Endothelial cell of umbilical vein (primary cell): ENCODE data around the gene SRRM4. TPM values are rescaled to one million over a fixed set of nuclear protein-coding genes. Genes with fewer than 3 reads are reported as not detected.

Experiments used
- BruUV-seq: library from RNA; stranded (reverse); fragments of 400-500 nt; replicated peaks from 2 replicates; lab custom pipeline; 2021; lab: Mats Ljungman, UMichigan
- CTCF ChIA-PET: fragments of 300-600, 350-600 bp; sonication (Branson Sonifier 250); formaldehyde crosslinking; loops from one replicate; lab custom pipeline; 2021; ENCODE audit warnings: antibody characterized with exemption, inconsistent platforms; lab: Charles Lee
- POLR2A ChIA-PET: fragments of 300-600, 350-600 bp; sonication (Branson Sonifier 250); formaldehyde crosslinking; loops from one replicate; lab custom pipeline; 2021; ENCODE audit warnings: antibody characterized with exemption, inconsistent platforms; lab: Charles Lee
- DNase-seq: peaks from one replicate; pipeline ENCODE4 v3.0.0-alpha.2; 2011; ENCODE audit warnings: low read depth, low spot score
- FAIRE-seq: peaks from 2 replicates; lab custom pipeline; 2011; peaks lifted over from hg19 to GRCh38; lab: Jason Lieb, UNC
- H2AFZ ChIP-seq: 2 replicates; pipeline ENCODE4 v1.6.0; 2012; ENCODE audit warnings: low read depth, low read length, control low read depth, inconsistent platforms
- H3K27ac ChIP-seq: 2 replicates; pipeline ENCODE4 v1.5.1; 2011; ENCODE audit warnings: low read depth, mild to moderate bottlenecking, control low read depth, low read length, moderate library complexity; ENCODE audit not compliant: insufficient read depth
- H3K27me3 ChIP-seq, 2 experiments: 2 replicates each; pipeline versions ENCODE4 v1.6.0 to v1.6.1; 2011; ENCODE audit warnings: low read length in 2 of 2, mixed read lengths in 1 of 2; ENCODE audit not compliant: control insufficient read depth in 2 of 2, insufficient read depth in 2 of 2
- H3K36me3 ChIP-seq, 2 experiments: 2 replicates in 1 of 2; 3 replicates in 1 of 2; pipeline ENCODE4 v1.5.1; 2011; ENCODE audit warnings: low read length in 2 of 2, mild to moderate bottlenecking in 1 of 2, moderate library complexity in 1 of 2; ENCODE audit not compliant: control insufficient read depth in 2 of 2, insufficient read depth in 2 of 2; ENCODE audit errors: extremely low read depth in 1 of 2
- H3K4me1 ChIP-seq: 3 replicates; pipeline ENCODE4 v1.5.1; 2011; ENCODE audit warnings: mild to moderate bottlenecking, low read length; ENCODE audit not compliant: control insufficient read depth, insufficient read depth; ENCODE audit errors: extremely low read depth
- H3K4me2 ChIP-seq: 2 replicates; pipeline ENCODE4 v1.6.1; 2011; ENCODE audit warnings: low read length, control low read depth, mixed read lengths; ENCODE audit not compliant: insufficient read depth
- H3K4me3 ChIP-seq, 3 experiments: fragments of 200-600 bp in 1 of 3; sonication (generic), shearing (Covaris generic) in 1 of 3; replicated peaks in 1 of 3; 2 replicates each; pipeline ENCODE4 v1.5.1; 2011 to 2016; ENCODE audit warnings: control low read depth in 3 of 3, low read length in 3 of 3, mild to moderate bottlenecking in 2 of 3, inconsistent platforms in 1 of 3, low read depth in 1 of 3, moderate library complexity in 1 of 3; ENCODE audit not compliant: insufficient read depth in 1 of 3
- H3K79me2 ChIP-seq: 2 replicates; pipeline ENCODE4 v1.6.0; 2012; ENCODE audit warnings: low read length, inconsistent platforms; ENCODE audit not compliant: control insufficient read depth, insufficient read depth
- H3K9ac ChIP-seq: replicated peaks from 2 replicates; pipeline ENCODE3; 2011; ENCODE audit warnings: low read length, control low read depth; ENCODE audit not compliant: insufficient read depth; ENCODE audit errors: extremely low read depth
- H3K9me1 ChIP-seq: replicated peaks from 3 replicates; pipeline ENCODE4 v1.6.0; 2011; ENCODE audit warnings: mild to moderate bottlenecking, low read length; ENCODE audit not compliant: control insufficient read depth, insufficient read depth; ENCODE audit errors: extremely low read depth
- H3K9me3 ChIP-seq: replicated peaks from 2 replicates; pipeline ENCODE4 v1.5.1; 2012; ENCODE audit warnings: low read length, inconsistent platforms; ENCODE audit not compliant: control insufficient read depth, insufficient read depth
- H4K20me1 ChIP-seq: replicated peaks from 2 replicates; pipeline ENCODE3; 2011; ENCODE audit warnings: mild to moderate bottlenecking, low read length; ENCODE audit not compliant: control insufficient read depth, insufficient read depth; ENCODE audit errors: extremely low read depth
- FOS ChIP-seq: IDR thresholded peaks from 2 replicates; pipeline ENCODE4 v1.6.1; 2011; ENCODE audit warnings: mild to moderate bottlenecking, low read length, moderate library complexity, borderline replicate concordance; ENCODE audit not compliant: insufficient read depth
- GATA2 ChIP-seq: IDR thresholded peaks from 2 replicates; pipeline ENCODE4 v1.7.0; 2011; ENCODE audit warnings: low read depth, mild to moderate bottlenecking, moderate library complexity, mixed read lengths, low read length; ENCODE audit not compliant: insufficient read length, insufficient read depth
- JUN ChIP-seq: IDR thresholded peaks from 2 replicates; pipeline ENCODE4 v1.6.1; 2011; ENCODE audit warnings: borderline replicate concordance, low read depth; ENCODE audit not compliant: insufficient read length, insufficient read depth
- MYC ChIP-seq: IDR thresholded peaks from one replicate; pipeline ENCODE4 v1.6.1; 2011; ENCODE audit warnings: mild to moderate bottlenecking, low read depth, low read length
- POLR2A ChIP-seq: IDR thresholded peaks from 2 replicates; pipeline ENCODE4 v1.6.1; 2012; ENCODE audit warnings: low read depth, mild to moderate bottlenecking, control low read depth, low read length
- POLR2AphosphoS5 ChIP-seq: IDR thresholded peaks from 2 replicates; pipeline ENCODE4 v1.6.1; 2012; ENCODE audit warnings: low read depth, mild to moderate bottlenecking, control low read depth, low read length, moderate library complexity; ENCODE audit not compliant: insufficient read depth
- dilution Hi-C: fragments of 300-500 bp; cut with MboI; formaldehyde crosslinking; loops from one replicate; pipeline ENCODE4 v1.15.0; 2019; ENCODE audit warnings: low sequenced_read_pairs; ENCODE audit not compliant: extremely low pct_ligation_motif_present
- intact Hi-C: fragments of 100-400 bp; cut with micrococcal nuclease; formaldehyde crosslinking; loops from one replicate; pipeline ENCODE4 v1.10.0; 2022
- polyA plus RNA-seq, 4 experiments: library from polyadenylated mRNA; depleted of rRNA in 3 of 4; stranded (reverse) in 3 of 4; unstranded in 1 of 4; fragments of >200 nt; gene quantifications; 2 replicates each; pipeline versions ENCODE4 v1.2.1 to v1.2.3, GENCODE V29; 2011 to 2012; ENCODE audit warnings: missing spikeins in 1 of 4
- total RNA-seq: library from RNA; stranded (reverse); gene quantifications from 2 replicates; pipeline ENCODE4 v1.2.3, GENCODE V29; 2021
- TF ChIP-seq, protein P1 (sequence below): IDR thresholded peaks from 2 replicates; pipeline ENCODE4 v1.6.1; 2011; ENCODE audit not compliant: insufficient read depth, insufficient read length

SRRM4 gene
- total and polyA plus RNA-seq, 2 donors (not counting 3 experiments of a cell fraction or from before 2014, with no cell fraction given): not detected

DNA sequence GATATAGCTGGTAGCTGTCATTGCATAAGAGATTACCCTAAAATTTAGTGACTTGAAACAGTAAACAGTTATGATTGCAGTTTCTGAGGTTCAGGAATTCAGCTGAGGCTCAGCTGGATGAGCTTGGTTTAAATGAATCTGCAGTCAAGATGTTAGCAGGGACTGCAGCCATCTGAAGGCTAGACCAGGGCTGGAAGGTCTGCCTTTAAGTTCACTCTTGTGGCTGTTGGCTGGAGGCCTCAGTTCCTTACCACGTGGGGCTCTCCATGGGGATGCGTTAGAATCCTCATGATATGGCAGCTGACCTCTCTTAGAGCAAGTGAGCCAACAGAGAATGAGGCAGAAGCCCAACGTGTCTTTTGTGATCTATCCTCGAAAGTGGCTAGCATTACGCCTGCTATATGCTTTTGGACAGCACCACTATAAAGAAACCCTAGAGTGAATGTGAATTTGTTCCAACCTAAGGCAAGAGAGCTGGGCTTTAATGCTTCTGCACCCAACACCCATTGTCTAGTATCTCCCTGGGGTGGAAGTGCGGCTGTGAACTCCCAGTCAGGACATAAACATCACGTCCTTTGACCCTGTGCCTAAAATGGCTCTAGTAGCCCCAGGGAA lies 223.4 kb downstream of the SRRM4 start:
- H3K4me1 ChIP-seq: no peaks in the 10 kb centered on the region
- FAIRE-seq (no peak), DNase-seq (no peak)
- ChIA-PET POLR2A (no interaction called here), CTCF (no interaction called here)
- H3K9me1 ChIP-seq: no peaks in the 10 kb centered on the region
- H3K4me3 ChIP-seq: no peak overlapping the region
- H3K79me2 ChIP-seq: no peaks in the 10 kb centered on the region
- no peak overlapping the region for H3K9ac ChIP-seq
- H4K20me1 ChIP-seq: no peaks in the 10 kb centered on the region
- no peak overlapping the region for H2AFZ ChIP-seq
- BruUV-seq: no TSS peak
- intact Hi-C loops: no loop called here
- no peaks in the 10 kb centered on the region for H3K9me3 ChIP-seq
- dilution Hi-C loops: no loop called here
- TF ChIP-seq MYC: no peak
- no peak for TF ChIP-seq FOS
- no peak for TF ChIP-seq JUN
- TF ChIP-seq GATA2: no peak
- TF ChIP-seq POLR2A: no peak
- TF ChIP-seq POLR2AphosphoS5: no peak
- no peaks in the 10 kb centered on the region for H3K36me3 ChIP-seq
- H3K4me2 ChIP-seq: no peak overlapping the region
- no peak overlapping the region for H3K27ac ChIP-seq
- H3K27me3 ChIP-seq: no peaks in the 10 kb centered on the region

DNA sequence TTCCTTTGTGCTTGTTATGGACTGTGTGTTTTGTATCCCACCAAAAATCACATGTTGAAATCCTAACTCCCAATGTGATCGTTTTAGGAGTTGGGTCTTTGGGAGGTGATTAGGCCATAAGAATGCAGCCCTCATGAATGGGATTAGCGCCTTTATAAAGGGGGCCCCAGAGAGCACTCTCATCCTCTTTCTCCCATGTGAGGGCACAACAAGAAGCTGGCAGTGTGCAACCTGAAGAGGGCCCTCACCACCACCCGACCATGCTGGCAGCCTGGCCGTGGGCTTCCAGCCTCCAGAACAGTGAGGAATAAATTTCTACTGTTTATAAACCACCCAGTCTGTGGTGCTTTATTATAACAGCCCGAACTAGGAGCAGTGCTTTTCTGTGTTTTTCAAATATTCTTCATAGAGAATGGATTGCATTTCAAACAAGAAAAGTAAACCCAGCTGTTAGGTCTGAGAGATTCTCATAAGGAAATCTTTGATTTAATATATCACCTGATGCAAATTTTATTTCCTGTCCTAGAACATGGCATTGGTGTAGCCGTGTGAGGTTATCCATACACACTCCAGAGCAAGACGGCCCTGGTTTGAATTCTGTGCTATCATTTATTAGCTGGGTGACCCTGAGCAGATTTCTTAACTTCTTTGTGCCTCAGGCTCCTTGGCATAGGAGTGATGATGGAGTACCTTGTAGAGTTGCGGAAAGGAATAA lies 225.2 kb downstream of the SRRM4 start:
- no peak overlapping the region for H3K9ac ChIP-seq
- H3K27me3 ChIP-seq: no peaks in the 10 kb centered on the region
- dilution Hi-C loops (no loop called here), intact Hi-C loops (no loop called here)
- FAIRE-seq (no peak), DNase-seq (no peak)
- no peaks in the 10 kb centered on the region for H3K79me2 ChIP-seq
- no peak overlapping the region for H3K4me2 ChIP-seq
- ChIA-PET CTCF (no interaction called here), POLR2A (no interaction called here)
- H3K9me3 ChIP-seq: no peaks in the 10 kb centered on the region
- no peak overlapping the region for H3K4me3 ChIP-seq
- no peak overlapping the region for H3K27ac ChIP-seq
- H2AFZ ChIP-seq: no peak overlapping the region
- no peak for TF ChIP-seq MYC
- TF ChIP-seq JUN: no peak
- TF ChIP-seq FOS: no peak
- TF ChIP-seq POLR2AphosphoS5: no peak
- TF ChIP-seq, protein P1, sequence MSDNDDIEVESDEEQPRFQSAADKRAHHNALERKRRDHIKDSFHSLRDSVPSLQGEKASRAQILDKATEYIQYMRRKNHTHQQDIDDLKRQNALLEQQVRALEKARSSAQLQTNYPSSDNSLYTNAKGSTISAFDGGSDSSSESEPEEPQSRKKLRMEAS: no peak
- no peaks in the 10 kb centered on the region for H4K20me1 ChIP-seq
- no peaks in the 10 kb centered on the region for H3K4me1 ChIP-seq
- H3K36me3 ChIP-seq: no peaks in the 10 kb centered on the region
- BruUV-seq: no TSS peak
- no peaks in the 10 kb centered on the region for H3K9me1 ChIP-seq
